HTERT RPE-1 (cell line): Measurements from ENCODE around the gene FMNL2.

Experiments used
- in situ Hi-C: fragments of 300-500 bp; cut with MboI; formaldehyde crosslinking; loops from 4 replicates; pipeline ENCODE4 v1.14.3; 2020; ENCODE audit warnings: low sequenced_read_pairs

FMNL2 gene

DNA sequence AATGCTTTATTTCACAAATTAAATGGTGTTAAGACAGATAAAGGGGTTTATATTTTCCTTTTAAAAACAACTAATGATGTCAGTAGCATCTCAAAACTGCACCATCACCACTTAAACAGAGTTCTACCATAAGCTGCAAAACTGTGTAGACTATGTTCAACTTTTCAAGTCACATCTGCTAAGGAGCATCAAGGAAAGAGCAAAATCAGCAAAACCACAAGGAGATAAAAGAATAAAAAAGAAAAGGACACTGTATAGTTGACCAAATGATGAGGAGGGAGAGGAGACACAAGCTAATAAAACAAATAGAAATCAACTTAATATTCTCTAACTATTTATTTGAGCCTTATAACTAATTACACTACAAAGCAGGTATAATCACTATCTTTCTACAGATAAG lies 348.4 kb downstream of the FMNL2 start:
- in situ Hi-C loops = no loop called here

DNA sequence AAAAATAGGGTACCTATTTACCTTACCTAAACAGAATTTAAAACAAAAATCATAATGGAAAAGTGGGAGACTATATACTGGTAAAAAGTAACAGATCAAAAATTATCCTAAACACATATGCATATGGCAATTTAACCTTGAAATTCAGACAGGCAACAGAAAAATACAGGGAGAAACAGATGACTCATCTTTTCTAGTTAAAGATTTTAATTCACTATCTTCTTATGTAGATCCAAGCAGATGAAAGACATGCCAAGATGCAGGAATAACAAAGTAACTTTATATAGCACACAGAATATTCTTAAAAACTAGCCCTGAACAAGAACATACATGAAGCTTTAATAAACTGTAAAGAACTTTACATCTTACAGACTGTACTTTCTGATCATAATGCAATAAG lies 351.3 kb downstream of the FMNL2 start:
- in situ Hi-C loops = no loop called here

- in situ Hi-C loops = no loop called here
These were observed 358.1 kb downstream of the FMNL2 start for GRCh38 chr2:152693033-152693432.

DNA sequence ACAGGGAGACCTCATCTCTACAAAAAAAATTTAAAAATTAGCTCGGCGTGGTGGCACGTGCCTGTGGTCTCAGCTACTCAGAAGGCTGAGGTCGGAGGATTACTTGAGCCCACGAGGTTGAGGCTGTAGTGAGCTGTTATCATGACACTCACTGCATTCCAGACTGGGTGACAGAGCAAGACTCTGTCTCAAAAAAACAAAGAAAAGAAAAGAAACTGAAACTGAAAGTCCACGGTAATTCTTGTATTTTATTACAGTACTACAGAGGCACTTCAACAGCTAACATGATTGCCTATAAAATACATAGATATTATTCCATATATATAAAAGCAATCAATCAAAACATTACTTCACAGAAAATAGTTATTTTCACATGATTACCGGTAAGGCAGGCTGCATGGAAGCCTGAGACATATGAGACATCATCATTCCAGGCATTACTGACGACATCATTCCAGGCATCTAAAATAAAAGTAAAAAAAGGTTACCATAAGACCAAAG lies 359.2 kb downstream of the FMNL2 start:
- in situ Hi-C loops = no loop called here

DNA sequence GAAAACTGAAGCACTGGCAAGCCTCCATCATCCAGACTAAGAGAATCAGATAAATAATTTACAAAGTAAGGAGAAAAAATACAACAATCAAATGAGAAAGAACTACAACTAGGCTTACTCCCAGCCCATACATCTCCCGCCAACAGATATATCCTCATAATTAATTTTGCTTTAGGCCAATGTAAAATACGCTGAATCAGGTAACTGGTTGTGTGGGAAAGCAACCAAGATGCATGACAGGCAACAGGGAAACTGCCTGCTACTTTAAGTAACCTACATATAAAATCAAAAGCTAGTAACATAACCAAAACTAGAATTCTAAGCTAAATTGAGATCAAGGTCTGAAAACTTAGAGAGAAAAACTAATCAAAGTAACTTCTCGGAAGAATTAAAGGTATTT lies 360.8 kb downstream of the FMNL2 start:
- in situ Hi-C loops = no loop called here

- in situ Hi-C loops = no loop called here
These were observed 361.5 kb downstream of the FMNL2 start for GRCh38 chr2:152696476-152696875.
